Measurements from ENCODE around the gene PGRMC2.
"Not testable (repeated sequence)": the region's sequence is repeated elsewhere in the genome, so short reads cannot be mapped to it uniquely, and the experiment has no call there.

The PGRMC2 gene

DNA sequence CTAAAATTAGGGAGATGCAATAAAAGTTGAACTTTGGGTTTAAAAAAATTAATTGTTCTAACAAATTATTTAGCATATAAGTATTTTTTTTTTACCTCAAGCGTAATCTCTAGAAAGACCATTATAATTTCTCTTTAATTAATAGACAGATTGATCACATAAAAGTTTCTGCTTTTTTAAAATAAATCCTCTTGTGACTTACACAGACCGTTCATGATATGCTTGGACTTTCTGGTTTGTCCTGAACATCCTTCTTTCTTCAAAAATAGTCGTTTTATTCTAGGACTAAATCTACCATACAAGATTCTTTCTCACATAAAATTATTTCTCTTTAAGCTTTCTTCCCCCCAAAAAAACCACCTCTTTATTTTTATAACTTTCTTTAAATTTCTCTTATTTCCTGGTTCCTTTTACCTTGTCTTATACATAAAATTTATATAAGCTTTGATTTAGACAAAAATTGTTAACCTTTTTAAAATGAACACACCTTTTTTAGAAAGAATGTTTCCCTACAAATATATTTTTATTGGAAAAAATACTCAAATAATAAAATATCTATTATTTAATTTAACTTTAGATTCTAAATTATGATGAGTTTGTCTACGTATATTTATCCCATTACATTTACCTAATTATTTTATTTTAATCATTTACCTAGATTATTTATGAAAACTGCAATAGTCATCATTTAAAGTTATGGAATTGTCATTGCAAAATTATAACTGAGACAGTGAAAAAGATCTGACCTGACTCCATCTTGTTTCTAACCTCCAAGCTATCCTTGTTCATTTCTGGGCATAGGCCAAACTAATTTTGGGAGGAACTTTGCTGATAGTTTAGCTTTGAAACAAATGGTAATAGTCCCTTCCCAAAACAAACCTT is 37.6 kb downstream of the PGRMC2 start:
- TF ChIP-seq, protein P1, sequence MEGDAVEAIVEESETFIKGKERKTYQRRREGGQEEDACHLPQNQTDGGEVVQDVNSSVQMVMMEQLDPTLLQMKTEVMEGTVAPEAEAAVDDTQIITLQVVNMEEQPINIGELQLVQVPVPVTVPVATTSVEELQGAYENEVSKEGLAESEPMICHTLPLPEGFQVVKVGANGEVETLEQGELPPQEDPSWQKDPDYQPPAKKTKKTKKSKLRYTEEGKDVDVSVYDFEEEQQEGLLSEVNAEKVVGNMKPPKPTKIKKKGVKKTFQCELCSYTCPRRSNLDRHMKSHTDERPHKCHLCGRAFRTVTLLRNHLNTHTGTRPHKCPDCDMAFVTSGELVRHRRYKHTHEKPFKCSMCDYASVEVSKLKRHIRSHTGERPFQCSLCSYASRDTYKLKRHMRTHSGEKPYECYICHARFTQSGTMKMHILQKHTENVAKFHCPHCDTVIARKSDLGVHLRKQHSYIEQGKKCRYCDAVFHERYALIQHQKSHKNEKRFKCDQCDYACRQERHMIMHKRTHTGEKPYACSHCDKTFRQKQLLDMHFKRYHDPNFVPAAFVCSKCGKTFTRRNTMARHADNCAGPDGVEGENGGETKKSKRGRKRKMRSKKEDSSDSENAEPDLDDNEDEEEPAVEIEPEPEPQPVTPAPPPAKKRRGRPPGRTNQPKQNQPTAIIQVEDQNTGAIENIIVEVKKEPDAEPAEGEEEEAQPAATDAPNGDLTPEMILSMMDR (IDR thresholded peaks at IDR 0.05; ENCODE audit: extremely low read depth, missing control alignments) = no peak
- no peak for DNase-seq (ENCODE audit: low spot score)

DNA sequence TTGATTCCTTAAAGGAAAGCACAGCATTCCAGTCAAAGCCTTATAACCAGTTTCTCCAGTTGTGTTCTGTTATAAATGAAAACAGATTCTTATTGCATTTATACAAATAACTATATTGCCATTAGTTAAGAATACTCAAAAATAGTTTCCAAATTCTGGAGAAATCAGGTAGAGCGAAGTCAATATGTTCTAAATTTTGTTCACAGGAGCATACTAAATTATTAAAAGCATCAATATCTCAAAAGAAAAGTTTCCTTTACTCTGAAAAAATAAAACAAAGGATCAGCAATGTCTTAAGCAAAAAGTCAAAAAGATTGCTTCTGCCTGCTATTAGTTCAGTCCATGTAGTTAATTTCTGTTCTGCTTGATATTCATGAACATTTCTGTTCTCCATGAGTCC is 39.7 kb downstream of the PGRMC2 start:
- DNase-seq (ENCODE audit: low spot score) = no peak
- TF ChIP-seq, protein P1 (IDR thresholded peaks at IDR 0.05; ENCODE audit: extremely low read depth, missing control alignments) = no peak

DNA sequence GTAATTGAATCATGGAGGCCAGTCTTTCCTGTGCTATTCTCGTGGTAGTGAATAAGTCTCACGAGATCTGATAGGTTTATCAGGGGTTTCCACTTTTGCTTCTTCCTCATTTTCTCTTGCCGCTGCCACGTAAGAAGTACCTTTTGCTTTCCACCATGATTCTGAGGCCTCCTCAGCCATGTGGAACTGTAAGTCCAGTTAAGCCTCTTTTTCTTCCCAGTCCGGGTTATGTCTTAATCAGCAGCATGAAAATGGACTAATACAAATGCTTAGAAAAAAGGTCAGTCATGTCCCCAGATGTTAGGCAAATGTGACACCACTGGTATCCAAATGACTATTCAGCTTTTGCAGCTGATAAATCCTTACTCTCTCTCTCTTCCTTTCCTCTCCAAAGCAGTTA is 42.2 kb downstream of the PGRMC2 start:
- DNase-seq (ENCODE audit: low spot score) = not testable (repeated sequence)

DNA sequence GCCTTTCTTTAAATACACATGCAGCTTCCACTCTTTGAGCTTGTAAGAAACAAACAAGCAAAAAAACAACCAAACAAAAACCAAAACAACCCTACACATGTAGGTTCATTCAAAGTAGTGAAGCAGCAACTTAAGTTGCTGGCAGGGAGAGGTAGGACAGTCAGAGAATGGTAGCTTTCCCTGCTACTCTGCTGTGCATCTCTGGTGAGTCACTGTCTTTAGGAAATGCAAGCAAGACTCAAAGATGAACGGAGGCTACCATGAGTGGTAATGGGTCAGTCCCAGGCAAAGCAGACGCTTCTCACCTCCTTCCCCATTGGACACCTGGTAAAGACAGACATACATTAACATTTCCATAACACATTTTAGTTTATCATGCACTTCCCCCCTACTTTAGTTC is 43.2 kb downstream of the PGRMC2 start:
- TF ChIP-seq, protein P1 (IDR thresholded peaks at IDR 0.05; ENCODE audit: extremely low read depth, missing control alignments) = no peak
- no peak for DNase-seq (ENCODE audit: low spot score)

DNA sequence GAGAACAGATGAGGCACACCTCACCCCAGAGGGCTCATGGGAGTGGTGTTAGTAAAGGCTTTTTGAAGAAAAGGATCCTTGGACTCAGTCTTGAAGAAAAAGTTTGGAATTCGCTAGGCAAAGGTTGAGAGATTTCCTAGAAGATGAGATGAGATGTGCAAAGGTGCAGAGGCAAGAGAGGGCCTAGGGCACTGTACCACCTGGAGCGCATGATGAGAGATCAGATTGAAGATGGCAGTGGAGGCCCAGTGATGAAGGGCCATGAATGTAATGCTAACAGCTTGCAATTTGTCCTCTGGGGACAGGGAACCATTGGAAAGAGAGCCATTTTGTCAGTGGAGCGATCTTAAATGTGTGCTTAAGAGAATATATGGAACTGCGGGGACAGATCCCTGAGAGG is 45.0 kb downstream of the PGRMC2 start:
- TF ChIP-seq, protein P1 (IDR thresholded peaks at IDR 0.05; ENCODE audit: extremely low read depth, missing control alignments) = no peak
- DNase-seq (ENCODE audit: low spot score) = no peak

DNA sequence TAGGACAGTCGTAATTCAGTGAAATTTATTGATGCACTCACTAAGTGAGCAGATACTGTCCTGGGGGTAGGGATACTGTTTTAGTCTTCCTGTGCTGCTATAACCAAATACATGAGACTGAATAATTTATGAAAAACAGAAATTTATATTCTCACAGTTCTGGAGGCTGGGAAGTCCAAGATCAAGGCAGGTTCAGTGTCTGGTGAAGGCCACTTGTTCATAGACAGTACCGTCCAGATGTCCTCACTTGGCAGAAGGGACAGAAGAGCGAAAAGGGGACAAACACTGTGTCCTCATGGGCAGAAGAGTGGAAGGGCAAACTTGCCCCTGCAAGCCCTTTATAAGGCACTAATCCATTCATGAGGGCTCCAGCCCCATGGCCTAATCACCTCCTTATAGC is 45.6 kb downstream of the PGRMC2 start:
- DNase-seq (ENCODE audit: low spot score) = no peak

DNA sequence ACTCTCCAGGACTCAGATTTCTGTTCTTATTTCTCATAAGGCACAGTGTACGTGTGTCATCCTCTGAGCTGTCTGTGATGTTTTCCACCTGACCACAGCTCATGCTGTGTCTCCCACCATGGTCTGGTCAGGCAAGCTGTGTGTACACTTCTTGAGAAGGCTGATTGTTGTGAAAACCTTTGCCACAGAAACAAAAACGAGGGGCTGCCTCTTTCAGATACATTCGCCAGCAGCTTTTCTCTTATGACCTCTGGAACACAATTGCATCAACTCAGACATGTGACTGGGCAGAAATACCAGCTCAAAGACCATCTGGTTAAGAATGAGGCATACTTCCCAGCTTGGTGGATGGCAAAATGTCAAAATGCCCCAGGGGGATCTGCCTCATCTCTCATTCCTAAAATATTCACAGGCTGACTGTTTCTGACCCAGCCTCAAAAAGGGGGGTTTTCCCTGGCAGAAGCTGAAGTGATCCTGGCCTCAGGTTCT is 46.1 kb downstream of the PGRMC2 start:
- DNase-seq (ENCODE audit: low spot score) = no peak

More for the DNA sequence above, 45.6 kb downstream of the PGRMC2 start:
- TF ChIP-seq, protein P1 (IDR thresholded peaks at IDR 0.05; ENCODE audit: extremely low read depth, missing control alignments) = no peak

More for the DNA sequence above, 46.1 kb downstream of the PGRMC2 start:
- TF ChIP-seq, protein P1 (IDR thresholded peaks at IDR 0.05; ENCODE audit: extremely low read depth, missing control alignments) = no peak

Measured in GM20000 (cell line).